Measurements from ENCODE around the gene DNAH11.

DNAH11 gene

GRCh38 chr7:21562385-21562784 lies 19.5 kb downstream of the DNAH11 start:
- no peak for DNase-seq

GRCh38 chr7:21565614-21566013 lies 22.8 kb downstream of the DNAH11 start:
- no peak for DNase-seq

- DNase-seq: no peak
Observed at GRCh38 chr7:21566094-21566493, 23.3 kb downstream of the DNAH11 start.

GRCh38 chr7:21568762-21569161 lies 25.9 kb downstream of the DNAH11 start:
- peak; percentile 77 for DNase-seq

DNA sequence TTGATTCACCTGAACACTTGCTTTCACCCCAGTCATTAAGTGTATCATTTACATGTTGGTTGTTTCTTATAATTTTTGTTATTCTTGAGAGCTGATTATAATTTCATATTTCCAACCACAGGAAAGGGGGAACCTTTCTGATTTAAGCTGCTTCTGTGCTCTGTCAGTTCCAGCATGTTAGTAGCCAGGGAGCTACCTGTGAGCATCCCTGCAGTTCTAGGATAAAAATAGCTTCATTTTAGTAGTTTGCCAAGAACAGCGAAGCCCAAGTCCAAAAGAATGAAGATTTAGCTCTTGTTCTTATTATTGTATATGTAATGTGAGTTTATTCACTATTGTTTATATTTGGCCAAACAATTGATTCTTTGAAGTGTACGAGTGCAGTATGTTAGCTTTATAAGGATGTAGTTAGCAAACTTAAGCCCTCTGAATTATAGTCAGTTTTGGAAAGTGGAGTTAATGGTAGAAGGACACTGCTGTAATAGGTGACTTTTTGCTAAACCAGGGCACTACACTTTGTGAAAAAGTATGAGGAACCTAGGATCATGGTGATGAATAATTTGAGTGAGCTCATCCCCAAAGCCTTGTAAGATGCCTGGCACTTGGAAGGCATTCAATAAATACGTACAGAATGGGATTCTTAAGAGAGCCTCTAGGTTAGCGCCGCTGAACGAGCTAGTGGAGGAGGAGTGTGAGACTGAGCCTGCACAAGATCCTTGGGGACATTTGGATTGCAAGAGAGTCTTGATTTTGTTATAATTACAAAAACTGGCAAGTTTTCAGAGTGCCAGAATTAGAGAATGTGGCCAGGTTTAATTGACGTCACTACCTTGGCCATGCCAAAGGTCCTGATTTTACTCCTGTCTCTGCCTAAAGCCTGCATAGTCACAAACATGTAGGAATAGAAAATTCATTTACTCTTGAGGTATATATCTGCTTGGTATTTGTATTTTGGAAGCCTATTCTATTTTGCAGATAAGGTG lies 29.8 kb downstream of the DNAH11 start:
- DNase-seq: no peak

DNA sequence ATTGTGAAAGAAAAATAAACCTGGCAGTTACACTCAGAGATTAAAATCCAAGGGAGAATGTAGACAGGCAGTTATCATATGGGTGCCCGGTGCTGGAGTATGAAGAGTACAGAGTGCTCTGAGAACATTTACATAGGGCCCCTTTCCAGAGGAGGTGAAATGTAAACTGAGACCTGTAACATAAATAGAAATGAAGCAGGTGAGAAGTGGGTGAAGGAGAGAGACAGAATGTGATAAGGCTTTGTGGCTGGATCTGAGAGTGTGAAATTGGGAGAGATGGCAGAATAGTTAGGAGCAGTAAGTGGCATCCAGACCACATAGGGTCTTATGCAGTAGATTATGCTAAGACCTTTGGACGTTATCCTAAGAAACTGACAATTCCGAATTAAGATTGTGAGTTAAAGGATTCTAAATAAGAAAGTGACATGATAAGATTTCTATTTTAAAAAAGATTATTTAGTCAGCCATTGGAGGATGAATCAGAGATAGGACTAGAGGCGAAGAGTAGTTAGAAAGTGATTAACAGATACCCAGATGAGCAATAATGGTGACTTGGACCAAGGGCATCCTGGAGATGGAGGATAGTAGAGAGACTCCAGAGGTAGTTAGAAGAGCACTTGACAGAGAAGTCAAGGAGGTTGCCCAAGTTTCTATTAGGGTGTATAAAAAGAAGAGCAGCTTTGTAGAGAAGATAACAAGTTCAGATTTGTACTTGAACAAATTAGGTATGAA lies 36.7 kb downstream of the DNAH11 start:
- peak; percentile 46 for DNase-seq

GRCh38 chr7:21580073-21580521 lies 37.3 kb downstream of the DNAH11 start:
- peak; percentile 81 for DNase-seq

GRCh38 chr7:21585070-21585724 lies 42.4 kb downstream of the DNAH11 start:
- peak; percentile 71 for DNase-seq

DNA sequence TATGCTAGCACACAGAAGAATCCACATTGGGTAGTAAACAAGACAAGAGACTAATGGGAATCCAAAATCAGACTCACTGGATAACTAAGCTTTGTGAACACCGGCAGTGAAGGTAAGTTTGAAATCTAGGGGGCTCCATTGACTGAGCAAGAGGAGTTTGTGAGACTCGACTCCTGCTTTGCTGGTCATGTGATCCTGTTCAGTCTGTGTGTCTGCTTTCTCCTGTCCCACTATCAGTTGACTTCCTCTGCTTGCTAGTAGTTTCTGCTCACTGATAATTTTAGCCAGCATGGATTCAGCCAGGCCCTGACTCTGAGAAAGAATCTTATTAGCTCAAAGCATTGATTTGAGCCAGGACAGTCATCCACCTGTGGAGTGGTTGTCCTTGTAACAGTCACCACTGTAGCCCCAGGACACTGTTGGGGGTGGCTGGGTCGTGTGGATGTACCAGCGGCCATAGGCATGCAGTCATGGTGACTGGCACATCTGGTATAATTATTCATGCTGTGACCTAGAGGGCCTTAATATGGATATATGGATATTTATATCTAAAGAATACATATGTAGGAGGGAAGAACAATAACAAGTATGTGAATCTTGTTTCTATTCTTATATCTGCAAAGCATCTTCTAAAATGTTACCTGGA lies 44.4 kb downstream of the DNAH11 start:
- no peak for DNase-seq

GRCh38 chr7:21596801-21597200 lies 54.0 kb downstream of the DNAH11 start:
- no peak for DNase-seq

- no peak for DNase-seq
Observed at GRCh38 chr7:21603462-21603861, 60.6 kb downstream of the DNAH11 start.

GRCh38 chr7:21603972-21604749 lies 61.3 kb downstream of the DNAH11 start:
- DNase-seq: no peak

- DNase-seq: no peak
Observed at GRCh38 chr7:21605008-21605585, 62.3 kb downstream of the DNAH11 start.

DNA sequence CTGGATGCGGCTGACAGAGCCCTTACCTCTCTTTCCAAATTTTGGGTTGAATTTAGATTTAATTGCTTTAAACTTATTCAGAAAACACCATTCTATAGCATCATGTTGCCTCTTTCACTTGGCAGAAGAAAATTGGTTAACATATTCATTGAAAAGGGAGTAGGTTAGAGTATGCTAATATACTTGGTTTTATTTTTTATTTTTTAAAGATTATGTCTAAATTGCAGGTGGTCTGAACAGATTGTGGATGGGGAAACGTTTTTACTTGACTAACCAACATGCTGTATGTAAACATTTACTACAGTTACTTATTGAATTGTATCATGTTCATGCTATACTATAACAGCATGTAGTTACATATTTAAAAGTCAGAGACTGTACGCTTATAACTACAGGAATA lies 65.6 kb downstream of the DNAH11 start:
- DNase-seq: no peak

GRCh38 chr7:21611129-21611528 lies 68.3 kb downstream of the DNAH11 start:
- peak; percentile 22 for DNase-seq

DNA sequence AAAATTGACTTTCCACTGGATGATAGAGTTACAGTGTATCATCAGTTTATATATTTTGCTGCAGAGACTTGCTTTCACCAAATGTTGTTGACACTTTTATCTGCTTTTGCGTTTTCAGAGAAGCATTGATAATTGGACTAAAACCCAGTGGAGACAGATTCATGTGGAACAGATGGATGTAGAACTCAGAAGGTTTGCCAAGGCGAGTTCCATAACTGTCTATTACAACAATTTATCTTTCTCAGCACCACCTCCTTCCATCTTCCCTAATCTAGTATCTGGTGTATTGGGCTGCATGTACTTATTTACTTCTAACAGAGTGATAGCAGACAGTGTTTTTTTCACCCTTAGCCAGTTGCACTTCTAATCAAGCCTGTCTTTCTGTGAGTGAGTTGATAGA lies 73.3 kb downstream of the DNAH11 start:
- DNase-seq: no peak

DNA sequence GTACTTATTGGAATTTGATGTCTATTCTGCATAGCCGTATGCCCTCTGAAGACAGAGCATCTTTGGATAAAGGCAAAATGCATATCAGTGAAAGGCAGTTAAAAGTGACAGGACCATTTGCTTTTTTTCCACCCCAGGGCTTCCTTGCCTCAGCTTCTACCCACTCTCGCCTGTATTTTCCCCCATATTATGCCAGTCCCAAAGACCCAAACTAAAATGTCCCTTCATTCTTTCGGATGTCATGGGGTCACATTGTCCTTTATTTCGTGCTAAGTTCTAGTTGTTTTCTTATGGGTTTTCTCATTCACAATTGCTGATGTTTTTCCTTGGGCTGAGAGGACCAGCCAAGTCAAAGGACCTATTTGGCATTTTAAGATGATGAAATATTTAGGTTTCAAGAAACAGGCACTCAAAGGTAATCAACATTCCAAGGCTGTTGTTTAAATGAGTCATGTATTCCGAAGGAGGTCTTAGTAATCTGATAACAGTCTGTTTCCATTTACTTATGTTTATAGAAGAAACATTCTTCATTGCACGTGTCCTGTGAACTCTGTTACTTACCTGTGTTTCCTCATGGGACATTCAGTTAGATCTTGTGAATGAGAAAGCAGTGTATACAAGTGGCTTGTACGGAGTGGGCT lies 74.1 kb downstream of the DNAH11 start:
- no peak for DNase-seq

DNA sequence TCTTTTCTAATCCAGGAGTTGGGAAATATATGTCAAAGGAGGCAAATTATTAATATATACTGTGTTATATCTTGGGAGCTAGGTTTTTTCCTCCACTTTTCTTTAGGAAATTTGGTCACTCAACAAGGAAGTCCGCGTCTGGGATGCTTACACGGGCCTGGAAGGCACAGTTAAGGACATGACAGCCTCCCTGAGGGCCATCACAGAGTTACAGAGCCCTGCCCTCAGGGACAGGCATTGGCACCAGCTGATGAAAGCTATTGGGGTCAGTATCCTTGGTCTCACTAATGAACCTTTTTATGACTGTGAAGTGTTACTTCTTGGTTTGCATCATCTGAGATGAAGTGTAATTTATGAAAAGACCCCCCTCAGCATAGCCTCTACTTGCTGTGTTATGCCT lies 74.7 kb downstream of the DNAH11 start:
- no peak for DNase-seq

DNA sequence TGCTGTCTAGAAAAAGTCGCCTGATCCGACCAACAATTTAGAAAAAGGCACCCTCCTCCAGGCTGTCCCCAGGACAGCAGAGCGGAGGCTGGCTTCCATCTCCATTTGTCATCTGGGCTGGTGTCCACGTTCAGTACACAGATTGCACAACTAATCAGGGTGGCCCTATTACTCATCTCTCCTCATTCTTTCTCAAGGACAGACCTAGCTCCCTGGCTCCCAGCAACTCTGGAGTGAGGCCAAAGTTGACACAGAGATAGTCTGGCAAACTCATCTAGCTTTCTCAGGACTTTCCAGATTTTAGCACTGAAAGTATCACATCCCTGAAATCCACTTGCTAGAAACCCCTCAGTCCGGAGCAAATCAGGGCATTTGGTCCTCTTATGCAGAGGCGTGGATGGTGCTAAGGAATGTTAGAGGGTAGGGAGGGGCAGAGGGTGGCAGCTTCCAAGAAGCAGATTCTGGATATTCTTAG lies 75.1 kb downstream of the DNAH11 start:
- peak; percentile 52 for DNase-seq

DNA sequence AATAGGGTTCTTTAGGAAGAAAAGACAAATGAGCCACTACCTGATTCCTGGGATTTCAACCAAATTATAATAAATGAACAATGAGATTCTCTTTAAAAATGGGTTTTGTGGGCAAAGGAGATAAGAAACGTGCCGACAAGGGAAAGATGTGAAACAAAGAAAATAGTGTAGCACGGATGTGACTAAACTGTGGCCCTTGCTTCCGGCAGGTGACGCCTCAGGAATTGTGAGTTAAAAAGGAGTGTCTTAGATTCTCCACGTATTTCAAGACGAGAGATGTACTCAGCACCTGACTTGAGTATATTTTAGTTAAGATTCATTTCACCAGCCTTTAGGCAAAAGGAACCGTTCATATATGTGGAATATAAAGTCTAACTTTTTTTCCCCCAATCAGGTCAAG lies 75.9 kb downstream of the DNAH11 start:
- DNase-seq: no peak

- DNase-seq: no peak
Observed at GRCh38 chr7:21620054-21620453, 77.2 kb downstream of the DNAH11 start.

Data from DMS53 (cell line).